ENCODE results near the gene NNAT. TPM values are rescaled to one million over a fixed set of nuclear protein-coding genes. Genes with fewer than 3 reads are reported as not detected.
A peak's percentile ranks its signal among the peaks of the same experiment; 100 is the strongest.

Gene NNAT
- total and polyA plus RNA-seq, 2 experiments from 2014 or later: 0.90 TPM; not detected in 1

- H2AFZ ChIP-seq: peak overlapping the region; percentile 92; the same call in 1 of the 2 replicates
- H3F3A ChIP-seq (ENCODE audit: insufficient read depth): peaks cover 11% of the 10 kb centered on the region; the same call in 1 of the 2 replicates
- H3K9ac ChIP-seq: no peak overlapping the region
- in situ Hi-C loops (cut with MboI): no loop called here
- no peaks in the 10 kb centered on the region for H3K27me3 ChIP-seq (replicated peaks; ENCODE audit: insufficient read depth)
- no peaks in the 10 kb centered on the region for H3K9me2 ChIP-seq (ENCODE audit: insufficient read depth)
- H3K9me3 ChIP-seq (ENCODE audit: low read depth): no peaks in the 10 kb centered on the region
- TF ChIP-seq EZH2phosphoT487 (IDR thresholded peaks at IDR 0.05; ENCODE audit: insufficient read depth, low read depth): no peak
- no peak for TF ChIP-seq EZH2 (IDR thresholded peaks at IDR 0.05; ENCODE audit: insufficient read depth, poor library complexity, severe bottlenecking)
- WGBS, 2 experiments (ENCODE audit: low coverage in 1 of 2, low lambda C conversion rate in 2 of 2, missing lambda C conversion rate in 2 of 2): 56 to 60% methylated on average over 8 of the region's 8 CpGs
- no peaks in the 10 kb centered on the region for H3K36me3 ChIP-seq (ENCODE audit: low read depth)
- H3K27ac ChIP-seq: peak overlapping the region; percentile 93; the same call in 1 of the 2 replicates
- H3K4me1 ChIP-seq (ENCODE audit: insufficient read depth): peaks cover 26% of the 10 kb centered on the region
- H3K4me3 ChIP-seq: no peak overlapping the region
- H4K20me1 ChIP-seq (ENCODE audit: insufficient read depth): peaks cover 11% of the 10 kb centered on the region; the same call in 1 of the 2 replicates
- H3K4me2 ChIP-seq (ENCODE audit: unreplicated experiment): peak overlapping the region; percentile 91
- peaks cover 34% of the 10 kb centered on the region for H3K79me2 ChIP-seq (ENCODE audit: insufficient read depth)
- DNase-seq: no peak
Measured at GRCh38 chr20:37529214-37529967, 8.3 kb downstream of the NNAT start.

GRCh38 chr20:37529968-37530600, 9.0 kb downstream of the NNAT start:
- no peaks in the 10 kb centered on the region for H3K9me2 ChIP-seq (ENCODE audit: insufficient read depth)
- no peaks in the 10 kb centered on the region for H3K36me3 ChIP-seq (ENCODE audit: low read depth)
- peaks cover 19% of the 10 kb centered on the region for H3K4me1 ChIP-seq (ENCODE audit: insufficient read depth)
- peaks cover 27% of the 10 kb centered on the region for H3K79me2 ChIP-seq (ENCODE audit: insufficient read depth)
- no peak overlapping the region for H3K27ac ChIP-seq
- H3K27me3 ChIP-seq (replicated peaks; ENCODE audit: insufficient read depth): no peaks in the 10 kb centered on the region
- H2AFZ ChIP-seq: no peak overlapping the region
- in situ Hi-C loops (cut with MboI): loop anchor here (5.0 kb wide), 1 partner anchor 258 kb away; no protein-coding TSS in a partner anchor
- DNase-seq: no peak
- H3F3A ChIP-seq (ENCODE audit: insufficient read depth): peaks cover 11% of the 10 kb centered on the region; the same call in 1 of the 2 replicates
- WGBS, 2 experiments (ENCODE audit: low coverage in 1 of 2, low lambda C conversion rate in 2 of 2, missing lambda C conversion rate in 2 of 2): 78 to 79% methylated on average over 10 of the region's 10 CpGs
- peaks cover 4% of the 10 kb centered on the region; the same call in 1 of the 2 replicates for H4K20me1 ChIP-seq (ENCODE audit: insufficient read depth)
- H3K4me3 ChIP-seq: no peak overlapping the region
- H3K9me3 ChIP-seq (ENCODE audit: low read depth): no peaks in the 10 kb centered on the region
- H3K4me2 ChIP-seq (ENCODE audit: unreplicated experiment): no peak overlapping the region
- TF ChIP-seq EZH2phosphoT487 (IDR thresholded peaks at IDR 0.05; ENCODE audit: insufficient read depth, low read depth) (no peak), EZH2 (IDR thresholded peaks at IDR 0.05; ENCODE audit: insufficient read depth, poor library complexity, severe bottlenecking) (no peak)
- H3K9ac ChIP-seq: no peak overlapping the region

- Histone ChIP-seq H3K9ac (no peak overlapping the region), H3K4me3 (no peak overlapping the region), H3K36me3 (ENCODE audit: low read depth) (no peaks in the 10 kb centered on the region), H3F3A (ENCODE audit: insufficient read depth) (peaks cover 9% of the 10 kb centered on the region; the same call in 1 of the 2 replicates), H2AFZ (no peak overlapping the region), H3K27ac (no peak overlapping the region), H3K9me2 (ENCODE audit: insufficient read depth) (no peaks in the 10 kb centered on the region), H3K9me3 (ENCODE audit: low read depth) (no peaks in the 10 kb centered on the region), H3K79me2 (ENCODE audit: insufficient read depth) (peaks cover 21% of the 10 kb centered on the region), H3K27me3 (replicated peaks; ENCODE audit: insufficient read depth) (no peaks in the 10 kb centered on the region), H3K4me2 (ENCODE audit: unreplicated experiment) (no peak overlapping the region), H3K4me1 (ENCODE audit: insufficient read depth) (peaks cover 12% of the 10 kb centered on the region), H4K20me1 (ENCODE audit: insufficient read depth) (no peaks in the 10 kb centered on the region)
- DNase-seq: no peak
- in situ Hi-C loops (cut with MboI): loop anchor here (5.0 kb wide), 1 partner anchor 258 kb away; no protein-coding TSS in a partner anchor
- 72 to 74% methylated on average over 2 of the region's 2 CpGs for WGBS, 2 experiments (ENCODE audit: low coverage in 1 of 2, low lambda C conversion rate in 2 of 2, missing lambda C conversion rate in 2 of 2)
- TF ChIP-seq EZH2 (IDR thresholded peaks at IDR 0.05; ENCODE audit: insufficient read depth, poor library complexity, severe bottlenecking) (no peak), EZH2phosphoT487 (IDR thresholded peaks at IDR 0.05; ENCODE audit: insufficient read depth, low read depth) (no peak)
Measured at GRCh38 chr20:37530696-37531095, 9.6 kb downstream of the NNAT start.

- H3K36me3 ChIP-seq (ENCODE audit: low read depth): no peaks in the 10 kb centered on the region
- no peaks in the 10 kb centered on the region for H3K9me2 ChIP-seq (ENCODE audit: insufficient read depth)
- H3K4me3 ChIP-seq: no peak overlapping the region
- H3K9me3 ChIP-seq (ENCODE audit: low read depth): no peaks in the 10 kb centered on the region
- no peaks in the 10 kb centered on the region for H4K20me1 ChIP-seq (ENCODE audit: insufficient read depth)
- TF ChIP-seq EZH2phosphoT487 (IDR thresholded peaks at IDR 0.05; ENCODE audit: insufficient read depth, low read depth) (no peak), EZH2 (IDR thresholded peaks at IDR 0.05; ENCODE audit: insufficient read depth, poor library complexity, severe bottlenecking) (no peak)
- WGBS, 2 experiments (ENCODE audit: low coverage in 1 of 2, low lambda C conversion rate in 2 of 2, missing lambda C conversion rate in 2 of 2): 56 to 65% methylated on average over 3 of the region's 3 CpGs
- peaks cover under 1% of the 10 kb centered on the region; the same call in 1 of the 2 replicates for H3F3A ChIP-seq (ENCODE audit: insufficient read depth)
- DNase-seq: no peak
- H2AFZ ChIP-seq: no peak overlapping the region
- in situ Hi-C loops (cut with MboI): loop anchor here (5.0 kb wide), 1 partner anchor 260 kb away; no protein-coding TSS in a partner anchor
- peaks cover 10% of the 10 kb centered on the region for H3K4me1 ChIP-seq (ENCODE audit: insufficient read depth)
- H3K79me2 ChIP-seq (ENCODE audit: insufficient read depth): peaks cover 9% of the 10 kb centered on the region
- no peak overlapping the region for H3K4me2 ChIP-seq (ENCODE audit: unreplicated experiment)
- no peak overlapping the region for H3K27ac ChIP-seq
- H3K9ac ChIP-seq: no peak overlapping the region
- H3K27me3 ChIP-seq (replicated peaks; ENCODE audit: insufficient read depth): no peaks in the 10 kb centered on the region; the same call in 1 of the 2 replicates
Measured at GRCh38 chr20:37531856-37532255, 10.8 kb downstream of the NNAT start.

Measured in GM23248 (cell line).